Activated effector memory CD4-positive, alpha-beta T cell treated with anti-CD3 and anti-CD28 coated beads, Interleukin-2, amount 50 U/mL, for 16 hours (primary cell): ENCODE results near the gene C10orf105.

Experiments
- DNase-seq: peaks from one replicate; pipeline ENCODE4 v3.0.0-alpha.2; 2020

The C10orf105 gene

DNA sequence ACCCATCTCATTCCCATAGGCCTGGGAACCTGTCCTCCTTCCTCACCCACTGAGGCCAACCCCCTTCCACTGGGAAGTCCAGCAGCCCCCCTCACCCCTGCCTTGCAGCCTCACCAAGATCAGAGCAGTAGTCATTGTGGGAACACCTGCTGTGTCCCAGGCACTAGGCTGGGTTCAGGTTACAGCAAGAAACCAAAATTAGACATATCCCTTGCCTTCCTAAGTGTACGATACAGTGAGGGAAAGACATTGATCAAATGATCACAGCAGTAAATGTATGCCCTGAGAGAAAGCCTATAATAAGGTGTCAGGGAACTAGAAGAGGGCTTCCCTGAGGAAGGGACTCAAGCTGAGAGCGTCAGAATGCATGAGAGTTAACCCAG lies 17.0 kb upstream of the C10orf105 start:
- DNase-seq = no peak

DNA sequence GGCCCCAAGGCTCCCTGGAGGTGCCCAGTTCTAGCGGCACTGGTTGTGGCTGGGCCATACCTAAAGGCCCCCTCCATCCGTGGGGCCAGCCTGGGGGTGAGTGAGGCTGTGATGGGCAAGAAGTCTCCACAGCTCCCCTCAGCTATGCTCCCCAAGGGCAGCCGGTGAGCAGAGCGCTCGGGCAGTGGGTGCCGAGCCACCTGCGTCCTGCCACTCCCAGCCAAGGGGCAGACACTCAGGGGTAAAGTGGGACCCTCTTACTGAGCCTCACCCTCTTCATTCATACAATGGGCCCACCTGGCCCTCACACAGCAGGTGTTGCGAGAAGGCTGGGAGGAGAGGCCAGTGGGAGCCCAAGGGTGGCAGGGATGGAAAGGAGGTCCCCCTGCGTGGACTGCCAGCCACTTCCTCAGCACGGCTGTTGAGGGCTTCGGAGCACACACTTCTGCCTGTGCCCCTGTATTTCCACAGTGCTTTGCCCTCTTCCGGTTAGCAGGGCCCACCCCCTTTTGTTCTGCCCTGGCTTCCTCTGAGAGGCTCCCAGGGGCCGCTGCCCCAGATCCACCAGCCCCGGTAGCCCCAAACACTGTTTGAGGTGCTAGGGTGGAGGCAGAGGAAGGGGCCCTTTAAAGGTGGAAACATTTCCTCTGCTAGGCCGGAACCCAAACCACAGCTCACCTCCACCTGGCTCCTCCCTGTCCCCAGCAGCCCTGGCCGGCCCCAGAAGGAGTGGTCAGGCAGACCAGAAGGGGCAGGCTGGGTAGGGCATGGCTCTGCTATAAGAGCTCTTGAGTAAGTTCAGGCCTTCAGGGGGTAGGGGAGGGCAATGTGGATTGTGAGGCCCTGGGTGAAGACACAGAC lies 16.4 kb upstream of the C10orf105 start:
- peak; percentile 81 for DNase-seq

- no peak for DNase-seq
These were observed 15.2 kb upstream of the C10orf105 start for GRCh38 chr10:71734797-71735196.

DNA sequence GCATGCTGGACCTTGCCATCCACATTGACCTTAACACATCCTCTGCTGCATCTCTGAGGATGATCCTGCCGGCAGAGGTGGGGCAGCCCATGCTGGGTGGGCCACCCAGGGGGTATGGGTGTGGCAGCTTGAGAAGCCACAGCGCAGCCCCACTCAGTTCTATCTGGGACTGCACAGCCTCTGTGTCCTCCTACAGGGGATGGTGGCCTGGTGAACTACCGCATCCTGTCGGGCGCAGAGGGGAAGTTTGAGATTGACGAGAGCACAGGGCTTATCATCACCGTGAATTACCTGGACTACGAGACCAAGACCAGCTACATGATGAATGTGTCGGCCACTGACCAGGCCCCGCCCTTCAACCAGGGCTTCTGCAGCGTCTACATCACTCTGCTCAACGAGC lies 12.2 kb upstream of the C10orf105 start:
- no peak for DNase-seq

GRCh38 chr10:71729161-71729636 lies 9.6 kb upstream of the C10orf105 start:
- DNase-seq = no peak

DNA sequence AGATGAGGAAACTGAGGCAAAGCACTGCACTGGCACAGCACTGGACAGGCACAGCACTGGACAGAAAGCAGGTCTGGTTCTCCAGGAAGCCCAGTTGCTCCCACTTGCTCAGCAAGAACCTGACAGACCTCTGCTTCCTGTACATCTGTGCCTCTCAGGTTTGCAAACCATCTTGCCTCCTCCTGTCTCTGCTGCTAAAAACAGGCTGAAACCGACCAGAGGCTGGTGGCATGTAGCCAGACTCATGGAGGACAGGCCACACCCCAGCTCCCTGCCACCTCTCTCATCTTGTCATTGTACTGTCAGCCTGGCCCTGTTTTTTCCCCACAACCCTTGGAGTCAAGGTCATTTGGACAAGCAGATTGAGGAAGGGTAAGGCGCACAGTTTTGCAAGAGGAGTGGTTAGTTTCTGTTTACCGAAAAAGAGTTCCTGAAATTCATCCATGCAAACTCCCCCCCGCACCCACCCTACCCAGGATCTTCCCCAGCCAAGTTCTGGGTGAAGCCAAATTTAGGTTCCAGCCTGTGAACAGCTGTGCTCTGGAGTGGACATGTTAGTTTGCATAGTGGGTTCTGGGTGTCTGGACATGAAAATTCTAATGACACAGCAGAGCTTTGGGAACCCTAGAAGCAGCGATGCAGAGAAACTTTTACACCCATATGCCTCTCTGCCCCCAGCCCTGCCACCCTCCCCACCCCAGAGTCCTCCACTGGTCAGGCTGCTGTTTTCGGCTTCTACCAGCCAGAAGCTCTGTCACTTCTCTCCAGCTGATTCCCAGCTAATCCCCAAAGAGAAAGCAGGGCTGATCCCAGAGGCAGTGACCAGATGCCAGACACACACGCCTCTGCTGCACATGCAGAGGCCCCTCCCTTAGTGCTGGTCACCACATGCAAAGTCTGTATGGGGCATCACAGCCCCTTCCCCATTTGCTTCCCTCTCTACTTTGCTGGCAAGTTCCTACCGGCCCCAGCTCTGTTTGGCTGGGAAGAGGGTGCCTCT lies 8.5 kb upstream of the C10orf105 start:
- peak; percentile 88 for DNase-seq

DNA sequence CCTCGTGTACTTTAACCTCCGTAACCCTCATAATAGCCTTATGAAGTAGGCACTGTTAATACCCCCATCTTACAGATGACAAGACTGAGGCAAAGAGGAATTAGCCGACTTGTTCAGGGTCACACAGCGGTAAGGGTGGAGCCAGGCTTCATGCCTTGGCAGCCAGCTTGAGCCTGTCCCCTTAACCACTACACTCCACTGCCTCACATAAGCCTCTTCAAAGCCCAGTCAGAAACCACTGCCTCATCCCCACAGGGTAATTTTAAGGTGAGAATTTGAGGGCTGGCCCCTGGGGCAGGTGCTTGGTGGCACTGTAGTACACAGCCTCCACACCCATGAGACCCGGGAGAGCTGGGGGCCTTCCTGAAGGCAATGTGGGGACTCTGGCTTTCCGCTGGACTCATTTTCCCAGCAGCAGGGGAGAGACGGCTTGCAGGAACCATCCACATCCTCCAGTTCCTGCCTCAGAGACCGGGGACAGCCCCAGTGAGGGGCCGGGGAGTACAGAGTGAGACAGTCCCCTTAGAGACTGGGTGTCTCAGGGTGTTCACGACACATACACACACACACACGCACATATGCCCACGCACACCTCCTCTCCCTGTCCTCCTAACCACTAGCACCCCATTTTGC lies 7.6 kb upstream of the C10orf105 start:
- DNase-seq = peak; percentile 85

DNA sequence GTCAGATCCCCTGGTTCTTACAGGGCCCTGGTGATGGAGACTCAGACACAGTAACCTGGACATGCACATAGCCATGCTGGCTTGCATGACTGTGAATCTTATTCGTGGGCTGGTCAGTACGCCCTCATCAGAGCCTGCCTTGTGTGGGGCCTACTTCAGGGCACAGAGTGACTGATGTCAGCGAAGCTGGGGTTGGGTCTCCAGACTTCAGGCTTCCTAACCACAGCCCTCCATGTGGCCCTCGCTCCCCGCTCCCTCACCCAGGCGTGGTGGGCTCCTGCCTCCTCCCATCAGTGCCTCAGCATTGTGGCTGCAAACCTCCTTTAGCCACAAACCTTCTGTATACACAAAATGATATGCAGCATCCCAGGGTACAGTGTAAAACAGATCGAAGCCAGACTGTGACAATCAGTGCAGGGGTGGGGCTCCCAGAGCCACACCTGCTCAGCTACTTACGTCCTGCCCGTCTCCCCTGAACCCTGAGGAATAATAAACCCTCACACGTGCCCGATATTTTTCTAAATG lies 7.1 kb upstream of the C10orf105 start:
- DNase-seq = peak; percentile 79

GRCh38 chr10:71725998-71726579 lies 6.5 kb upstream of the C10orf105 start:
- DNase-seq = peak; percentile 92

- DNase-seq = no peak
These were observed 5.7 kb upstream of the C10orf105 start for GRCh38 chr10:71725249-71725648.

- no peak for DNase-seq
These were observed 5.0 kb upstream of the C10orf105 start for GRCh38 chr10:71724539-71724938.

DNA sequence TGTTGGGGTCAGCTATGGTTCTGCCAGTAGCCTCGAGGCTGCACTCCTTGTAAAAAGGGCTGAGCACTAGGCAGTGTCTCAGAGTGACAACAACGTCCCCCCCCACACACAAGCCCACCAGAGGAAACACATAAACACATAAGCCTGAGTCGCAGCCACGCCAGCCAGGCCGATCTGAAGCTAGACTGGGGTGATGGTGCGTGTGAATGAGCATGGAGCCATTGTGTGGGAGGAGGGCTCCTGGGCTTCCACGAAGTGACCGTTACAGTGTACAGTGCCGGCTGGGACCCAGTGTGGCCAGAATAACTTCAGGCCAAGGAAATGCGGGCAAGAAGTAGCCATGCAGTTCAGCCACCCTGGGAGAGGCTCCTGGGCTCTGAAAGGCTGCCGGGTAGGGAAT lies 3.7 kb upstream of the C10orf105 start:
- DNase-seq = no peak

- no peak for DNase-seq
These were observed 3.3 kb upstream of the C10orf105 start for GRCh38 chr10:71722849-71723248.

GRCh38 chr10:71721313-71721712 lies 1.7 kb upstream of the C10orf105 start:
- no peak for DNase-seq

- no peak for DNase-seq
These were observed 710 bp upstream of the C10orf105 start for GRCh38 chr10:71720288-71720687.

- no peak for DNase-seq
These were observed 536 bp downstream of the C10orf105 start for GRCh38 chr10:71719042-71719441.

GRCh38 chr10:71718165-71718698 lies 1.3 kb downstream of the C10orf105 start:
- no peak for DNase-seq

GRCh38 chr10:71717551-71717951 lies 2.0 kb downstream of the C10orf105 start:
- DNase-seq = no peak

DNA sequence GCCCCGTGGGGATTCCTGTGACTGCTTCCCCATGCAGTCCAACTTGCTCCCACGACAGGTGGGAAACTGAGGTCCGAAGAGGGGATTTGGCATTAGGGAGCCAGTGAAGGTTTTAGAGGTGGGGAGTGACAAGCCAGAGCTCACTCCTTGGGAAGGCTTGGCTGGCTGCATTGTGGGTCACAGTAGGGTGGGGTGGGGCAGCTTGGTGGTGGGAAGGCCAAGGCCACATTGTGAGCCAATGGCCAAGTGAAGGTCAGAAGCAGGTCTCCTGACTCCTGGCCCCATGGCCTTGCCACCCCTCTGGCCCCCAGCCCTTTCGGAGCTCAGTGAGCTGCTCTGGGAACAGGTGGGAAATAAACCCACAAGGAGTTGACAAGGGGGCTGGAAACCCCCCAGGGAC lies 2.5 kb downstream of the C10orf105 start:
- no peak for DNase-seq

DNA sequence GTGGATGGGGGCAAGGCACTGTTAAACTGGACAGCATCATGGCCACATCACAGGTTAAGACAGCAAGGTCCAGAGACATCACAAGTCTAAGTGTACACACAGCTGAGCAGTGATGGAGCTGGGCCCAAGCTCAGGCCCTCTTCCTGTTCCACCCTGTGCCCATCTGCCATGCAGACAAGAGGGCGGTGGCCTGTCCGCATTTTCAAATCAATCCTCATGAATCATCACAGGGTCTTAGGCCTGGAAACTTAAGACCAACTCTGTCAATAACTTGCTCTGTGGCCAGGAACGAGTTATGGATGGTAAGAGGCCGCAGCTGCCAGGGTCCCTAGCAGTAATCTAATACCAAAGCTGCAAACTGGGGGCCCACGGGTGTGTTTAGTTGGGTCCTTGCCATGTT lies 3.2 kb downstream of the C10orf105 start:
- no peak for DNase-seq

GRCh38 chr10:71715860-71716259 lies 3.7 kb downstream of the C10orf105 start:
- no peak for DNase-seq

GRCh38 chr10:71715026-71715425 lies 4.6 kb downstream of the C10orf105 start:
- DNase-seq = no peak
